Motor neuron (in vitro differentiated cells): ENCODE results near the gene CRYGD. TPM values are rescaled to one million over a fixed set of nuclear protein-coding genes. Genes with fewer than 3 reads are reported as not detected.
A peak's percentile ranks its signal among the peaks of the same experiment; 100 is the strongest.
"Not testable (repeated sequence)": the region's sequence is repeated elsewhere in the genome, so short reads cannot be mapped to it uniquely, and the experiment has no call there.

Experiments used
- ATAC-seq, 8 experiments: fragments of 200-7000 bp; cut with Tn5 transposase; replicated peaks in 6 of 8; 2 replicates each; pipeline ENCODE4 v1.8.0; 2021; ENCODE audit warnings: mild to moderate bottlenecking in 8 of 8, moderate library complexity in 8 of 8
- H3K27ac ChIP-seq, 2 donors: fragments of 250-450 bp; sonication (Bioruptor Pico); 2 replicates each; pipeline ENCODE4 v1.9.0; 2021; ENCODE audit warnings: antibody characterized with exemption in 2 of 2, mild to moderate bottlenecking in 2 of 2, moderate library complexity in 1 of 2
- H3K4me1 ChIP-seq, 2 donors: fragments of 250-450 bp; sonication (Bioruptor Pico); replicated peaks in 1 of 2; 2 replicates each; pipeline ENCODE4 v1.6.1; 2021; ENCODE audit warnings: antibody characterized with exemption in 2 of 2, mild to moderate bottlenecking in 2 of 2, moderate library complexity in 1 of 2
- H3K4me3 ChIP-seq, 5 donors: fragments of 250-450 bp; sonication (Bioruptor Pico); 2 replicates each; pipeline ENCODE4 v1.9.0; 2021; ENCODE audit warnings: antibody characterized with exemption in 5 of 5, mild to moderate bottlenecking in 5 of 5, moderate library complexity in 4 of 5
- WGBS, 10 experiments: fragments of 450-650 bp; shearing (Covaris generic); methylation state at CpG; one replicate each; pipeline ENCODE4 v1.0.0; 2022; 5-methylcytosine and 5-hydroxymethylcytosine counted together
- in situ Hi-C, 9 experiments: fragments of 400-800 bp; cut with MboI; loops; one replicate each; pipeline ENCODE4 v1.15.0; 2021; ENCODE audit warnings: low sequenced_read_pairs in 9 of 9, low pct_unique_long_range_greater_than_20kb in 2 of 9; ENCODE audit not compliant: unreplicated experiment in 9 of 9
- total RNA-seq, 8 experiments: library from RNA; unstranded; fragments of 300-600 nt; gene quantifications; 2 replicates each; pipeline versions ENCODE4 v1.2.3 to v1.2.4, GENCODE V29; 2022

Gene CRYGD
- total RNA-seq, 8 experiments from 2014 or later: 0.75 to 2.4 (median 1.0) TPM; not detected in 4

DNA sequence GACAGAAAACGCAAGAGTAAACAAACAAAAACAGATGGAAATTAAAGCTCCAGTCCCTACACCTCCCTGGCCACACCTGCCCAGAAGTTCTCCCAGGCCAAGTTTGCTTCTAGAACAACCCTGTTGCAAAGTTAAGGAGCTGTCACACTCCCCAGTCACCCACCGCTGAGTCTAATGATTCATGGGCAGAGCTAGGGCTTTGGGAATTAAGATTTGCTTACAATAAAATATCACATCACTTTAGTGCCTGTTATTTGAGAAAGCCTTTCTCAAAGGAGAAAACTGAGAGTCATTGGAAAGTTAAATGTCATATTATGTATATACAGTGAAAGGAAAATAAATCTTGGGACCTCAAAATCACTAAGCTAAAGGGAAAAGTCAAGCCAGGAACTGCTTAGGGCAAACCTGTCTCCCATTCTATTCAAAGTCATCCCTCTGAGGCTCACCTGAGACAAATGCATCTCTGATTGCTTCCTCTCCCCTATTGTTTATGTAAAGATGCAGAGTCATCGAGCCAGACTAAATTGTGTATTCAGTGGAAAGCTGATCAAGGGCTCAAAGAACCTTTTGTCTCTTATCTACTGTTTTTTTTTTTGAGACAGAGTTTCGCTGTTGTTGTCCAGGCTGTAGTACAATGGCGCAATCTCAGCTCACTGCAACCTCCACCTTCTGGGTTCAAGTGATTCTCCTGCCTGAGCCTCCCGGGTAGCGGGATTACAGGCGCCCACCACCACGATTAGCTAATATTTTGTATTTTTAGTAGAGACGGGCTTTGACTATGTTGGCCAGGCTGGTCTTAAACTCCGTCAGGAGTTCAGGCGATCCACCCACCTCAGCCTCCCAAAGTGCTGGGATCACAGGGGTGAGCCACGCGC is 18.8 kb upstream of the CRYGD start:
- Histone ChIP-seq H3K4me1 (no peaks in the 10 kb centered on the region), H3K27ac (no peak overlapping the region), H3K4me3 (no peak overlapping the region)
- no peak for ATAC-seq
- in situ Hi-C loops: no loop called here
- 13 to 100% (median 81%) methylated on average over 1 to 8 of the region's 14 CpGs for whole genome bisulfite sequencing, 10 experiments

DNA sequence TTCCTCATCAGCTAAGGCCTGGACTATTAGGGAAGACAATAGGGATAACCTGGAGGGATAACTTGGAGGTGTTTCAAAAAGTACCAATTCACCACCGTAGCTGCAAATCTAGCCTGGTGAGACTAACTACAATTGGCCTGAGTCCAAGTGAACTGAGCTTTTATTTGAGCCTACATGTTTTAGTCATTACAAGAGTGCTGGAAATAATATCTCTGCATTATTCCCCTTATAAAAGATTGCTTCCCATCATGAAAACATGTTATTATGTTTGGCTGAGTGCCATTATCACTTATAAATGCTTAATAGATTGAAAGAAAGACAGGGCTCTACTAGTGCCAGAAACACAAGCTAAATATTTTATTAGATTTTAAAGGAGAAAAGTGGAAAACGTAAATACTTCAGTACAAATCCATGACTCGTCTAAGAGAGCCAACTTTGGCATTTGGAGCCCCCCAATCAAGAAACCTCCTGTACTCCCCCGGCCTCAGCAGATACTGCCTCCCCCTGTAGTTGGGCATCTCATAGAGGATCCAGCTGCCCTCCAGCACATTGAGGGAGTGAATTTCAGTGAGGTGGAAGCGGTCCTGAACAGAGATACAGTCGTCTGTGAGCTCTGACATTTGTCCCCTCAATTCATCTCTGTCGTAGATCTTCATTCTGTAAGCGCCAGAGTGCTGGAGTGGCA is 18.1 kb upstream of the CRYGD start:
- in situ Hi-C loops: no loop called here
- Histone ChIP-seq H3K4me1 (no peaks in the 10 kb centered on the region), H3K27ac (no peak overlapping the region), H3K4me3 (no peak overlapping the region)
- WGBS, 10 experiments: 3 to 84% (median 42%) methylated on average over 1 to 6 of the region's 8 CpGs; no CpG with 5 or more reads in 2 of the 10 experiments
- ATAC-seq: peak in 1 of 8 experiments; percentile 20

DNA sequence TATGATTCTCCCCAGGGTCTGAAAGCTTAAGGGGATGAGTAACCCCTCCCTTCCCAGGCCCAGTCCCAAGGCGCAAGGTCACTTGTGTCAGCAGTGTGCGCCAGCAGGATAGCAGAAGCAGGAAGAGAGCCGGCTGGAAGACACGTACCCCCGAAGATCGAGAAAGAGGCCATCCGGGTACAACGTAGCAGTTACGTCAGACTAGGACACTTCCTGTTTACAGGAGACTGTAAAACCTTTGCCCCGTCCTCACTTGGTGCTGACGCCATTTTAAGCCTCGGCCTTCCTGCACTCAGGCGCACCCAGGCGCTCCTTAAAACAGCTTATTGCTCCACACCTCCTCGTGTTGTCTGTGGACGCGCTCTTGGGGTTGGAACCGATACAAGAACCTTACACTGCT is 15.1 kb upstream of the CRYGD start:
- in situ Hi-C loops: no loop called here
- Histone ChIP-seq H3K4me3 (no peak overlapping the region), H3K27ac (no peak overlapping the region), H3K4me1 (peaks cover 0 to 11% of the 10 kb centered on the region in 2 donors)
- no peak for ATAC-seq
- WGBS, 10 experiments: 67 to 100% (median 94%) methylated on average over 1 to 18 of the region's 18 CpGs; no CpG with 5 or more reads in 2 of the 10 experiments

DNA sequence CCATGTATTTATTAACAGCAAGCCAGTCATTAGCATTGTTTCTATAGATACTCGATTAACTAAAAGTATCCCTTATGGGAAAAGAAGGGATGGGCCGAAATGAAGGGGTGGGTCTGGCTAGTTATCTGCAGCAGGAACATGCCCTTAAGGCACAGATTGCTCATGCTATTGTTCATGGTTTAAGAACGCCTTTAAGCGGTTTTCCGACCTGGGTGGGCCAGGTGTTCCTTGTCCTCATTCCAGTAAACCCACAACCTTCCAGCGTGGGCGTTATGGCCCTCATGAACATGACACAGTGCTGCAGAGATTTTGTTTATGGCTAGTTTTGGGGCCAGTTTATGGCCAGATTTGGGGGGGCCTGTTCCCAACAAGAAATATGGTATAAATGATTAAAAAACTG is 14.0 kb upstream of the CRYGD start:
- H3K4me1 ChIP-seq: peaks cover 0 to 11% of the 10 kb centered on the region in 2 donors
- ATAC-seq, H3K27ac ChIP-seq, H3K4me3 ChIP-seq, in situ Hi-C loops: not testable (repeated sequence)
- WGBS, 10 experiments: 30 to 100% (median 91%) methylated on average over 1 to 7 of the region's 7 CpGs; no CpG with 5 or more reads in 3 of the 10 experiments

DNA sequence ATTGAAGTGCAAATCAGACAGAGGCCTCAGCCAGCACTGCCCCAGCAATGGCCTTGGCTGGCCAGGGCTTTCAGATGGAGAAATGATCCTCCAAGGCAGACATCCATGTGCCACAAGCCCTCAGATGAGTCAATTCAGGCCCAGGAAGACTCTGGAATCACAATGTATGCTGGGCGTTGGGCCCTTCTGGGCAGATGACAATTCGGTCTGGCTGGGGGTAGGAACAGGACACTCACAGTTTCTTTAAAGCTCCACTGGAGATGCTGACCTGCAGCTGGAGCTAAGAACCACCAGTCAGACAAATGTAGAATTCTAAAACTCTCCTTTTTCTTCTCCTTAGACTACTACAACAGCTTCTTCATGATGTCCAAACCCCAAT is 12.4 kb upstream of the CRYGD start:
- in situ Hi-C loops: no loop called here
- no peak overlapping the region for H3K27ac ChIP-seq

DNA sequence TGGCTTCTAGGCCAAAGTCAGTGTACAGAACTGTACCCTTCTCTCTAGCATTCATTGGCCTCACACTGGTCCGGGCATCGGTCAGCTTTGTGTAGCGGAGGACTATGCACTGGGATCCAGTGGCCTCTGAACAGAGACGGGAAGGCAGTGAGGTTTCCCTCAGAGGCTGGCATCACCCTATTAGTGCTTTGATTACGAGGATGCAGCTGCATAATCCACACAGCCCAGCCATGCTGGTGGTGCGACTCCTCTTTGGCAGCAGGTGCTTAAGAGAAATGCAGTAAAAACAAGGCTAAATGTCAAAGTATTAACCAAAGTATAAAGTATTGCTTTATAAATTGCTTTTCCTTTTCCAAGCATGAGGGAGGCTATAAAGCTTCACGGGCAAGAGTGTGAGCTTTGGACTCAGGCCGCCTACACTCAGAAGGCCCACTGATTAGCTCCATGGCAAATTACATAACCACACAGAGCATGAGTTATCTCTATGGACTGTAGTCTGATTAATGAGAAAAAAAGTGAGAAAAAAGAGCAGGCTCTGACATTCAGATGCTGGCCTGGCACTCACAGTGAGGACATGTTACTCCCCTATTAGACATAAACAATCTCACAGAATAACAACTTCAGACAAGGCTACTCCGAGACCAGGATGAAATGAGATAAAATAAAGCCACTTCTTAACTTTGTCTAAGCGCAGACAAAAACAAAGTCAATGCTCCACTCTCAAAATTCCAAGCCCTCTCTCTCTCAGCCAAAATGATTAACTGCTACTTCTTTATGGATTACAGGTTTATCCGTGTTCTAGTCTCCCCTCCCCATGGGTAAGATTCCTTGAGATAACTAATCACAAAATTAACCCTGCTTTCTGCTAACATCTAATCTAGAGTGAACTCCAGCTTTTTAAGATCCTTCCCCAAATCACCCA is 11.7 kb upstream of the CRYGD start:
- Histone ChIP-seq H3K4me3 (no peak overlapping the region), H3K27ac (no peak overlapping the region), H3K4me1 (peaks cover 0 to 11% of the 10 kb centered on the region in 2 donors)
- peak in 5 of 8 experiments; percentile 58 to 91 (median 84) for ATAC-seq
- in situ Hi-C loops: no loop called here
- 53 to 100% (median 88%) methylated on average over 1 to 10 of the region's 11 CpGs; no CpG with 5 or more reads in 1 of the 10 experiments for WGBS, 10 experiments

More for the DNA sequence above, 12.4 kb upstream of the CRYGD start:
- Histone ChIP-seq H3K4me3 (no peak overlapping the region), H3K4me1 (peaks cover 0 to 11% of the 10 kb centered on the region in 2 donors)
- no peak for ATAC-seq
- 14 to 100% (median 68%) methylated on average over 1 to 2 of the region's 2 CpGs; no CpG with 5 or more reads in 3 of the 10 experiments for WGBS, 10 experiments

DNA sequence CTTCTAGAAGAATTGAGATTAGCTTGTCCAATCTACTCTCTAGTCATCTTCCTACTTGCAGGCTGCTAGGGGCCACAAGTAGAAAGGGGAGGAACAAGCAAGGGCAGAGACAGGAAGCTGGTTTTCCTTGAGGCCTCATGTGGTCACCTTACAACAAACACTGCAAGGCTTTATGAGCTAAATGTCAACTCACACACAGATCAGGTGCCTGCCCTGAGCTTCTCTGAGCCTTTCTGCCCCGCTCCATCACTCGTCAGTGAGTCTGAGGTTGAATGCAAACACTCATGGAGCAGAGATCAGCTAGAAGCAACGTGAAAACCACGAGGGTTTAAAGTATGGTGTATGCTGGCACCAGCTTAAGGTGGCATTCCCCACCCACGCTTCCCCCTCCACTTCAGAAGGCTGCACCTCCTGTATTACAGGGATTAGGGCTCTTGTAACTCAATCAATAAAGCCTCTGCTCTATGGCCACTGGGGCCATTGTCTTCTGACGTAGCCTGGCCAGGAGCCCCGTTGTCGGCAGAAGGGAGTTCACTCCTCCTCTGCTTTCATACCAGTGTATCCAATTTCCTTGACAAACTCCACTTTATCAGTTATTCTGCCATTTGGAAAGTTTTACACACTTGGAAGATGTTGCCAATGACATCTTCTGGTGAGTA is 10.7 kb upstream of the CRYGD start:
- WGBS, 10 experiments: 14 to 92% (median 55%) methylated on average over 2 to 5 of the region's 8 CpGs; no CpG with 5 or more reads in 2 of the 10 experiments
- H3K4me3 ChIP-seq: no peak overlapping the region
- H3K4me1 ChIP-seq: peaks cover 3 to 11% of the 10 kb centered on the region in 2 donors
- no peak overlapping the region for H3K27ac ChIP-seq
- in situ Hi-C loops: no loop called here
- no peak for ATAC-seq

DNA sequence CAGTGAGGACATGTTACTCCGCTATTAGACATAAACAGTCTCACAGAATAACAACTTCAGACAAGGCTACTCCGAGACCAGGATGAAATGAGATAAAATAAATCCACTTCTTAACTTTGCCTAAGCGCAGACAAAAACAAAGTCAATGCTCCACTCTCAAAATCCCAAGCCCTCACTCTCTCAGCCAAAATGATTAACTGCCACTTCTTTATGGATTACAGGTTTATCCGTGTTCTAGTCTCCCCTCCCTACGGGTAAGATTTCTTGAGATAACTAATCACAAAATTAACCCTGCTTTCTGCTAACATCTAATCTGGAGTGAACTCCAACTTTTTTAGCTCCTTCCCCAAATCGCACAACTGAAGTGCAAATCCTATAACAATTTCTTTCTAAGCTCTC is 6.4 kb upstream of the CRYGD start:
- peaks cover under 1 to 13% of the 10 kb centered on the region in 2 donors for H3K4me1 ChIP-seq
- WGBS, 10 experiments: 43 to 100% (median 80%) methylated on average over 1 to 6 of the region's 6 CpGs; no CpG with 5 or more reads in 3 of the 10 experiments
- H3K27ac ChIP-seq: no peak overlapping the region
- in situ Hi-C loops: no loop called here
- H3K4me3 ChIP-seq: no peak overlapping the region
- ATAC-seq: no peak

DNA sequence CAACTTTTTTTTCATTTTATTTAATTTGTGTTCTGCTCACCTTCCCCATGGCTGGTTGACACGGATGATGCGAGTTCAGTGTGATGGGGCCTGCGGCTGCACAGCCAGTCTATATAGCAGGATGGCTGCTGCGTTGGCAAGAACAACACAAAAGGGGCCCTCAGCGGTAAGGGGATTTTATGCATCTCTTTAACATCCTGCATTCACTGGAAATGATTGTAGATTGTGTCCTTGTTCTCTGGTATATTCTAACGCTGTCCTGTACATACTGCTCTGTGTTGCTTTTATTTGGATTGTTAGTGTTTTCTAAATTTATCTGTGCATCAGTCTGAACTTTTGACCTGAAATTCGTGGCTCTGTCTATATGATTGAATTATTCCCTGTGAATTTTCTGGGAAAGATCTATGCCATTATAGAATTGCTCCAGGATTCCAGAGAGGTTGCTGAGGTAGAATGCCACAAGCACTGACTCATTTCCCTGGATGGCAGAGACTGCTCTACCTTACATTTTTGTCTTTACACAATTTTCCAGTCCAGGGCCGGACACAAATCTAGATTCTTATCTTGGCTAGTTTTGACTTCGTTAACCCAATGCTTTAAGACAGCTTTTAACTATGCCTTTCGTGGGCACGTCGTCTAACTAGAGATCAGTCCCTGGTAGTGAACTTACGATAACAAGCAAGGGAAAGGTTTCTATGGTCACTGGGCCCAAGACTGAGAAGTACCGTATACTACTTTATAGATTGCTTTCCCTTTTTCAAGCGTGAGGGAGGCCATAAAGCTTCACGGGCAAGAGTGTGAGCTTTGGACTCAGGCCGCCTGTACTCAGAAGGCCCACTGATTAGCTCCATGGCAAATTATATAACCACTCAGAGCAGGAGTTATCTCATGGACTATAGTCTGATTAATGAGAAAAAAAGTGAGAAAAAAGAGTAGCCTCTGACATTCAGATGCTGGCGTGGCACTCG is 5.7 kb upstream of the CRYGD start, which contains the start of gene CRYGC:
Gene CRYGC, minus strand, starts transcription at position 85 of the 968 bp plus-strand sequence. Its CDS starts 36 bp downstream, at position 49.
- H3K27ac ChIP-seq: no peak within 1 kb of the TSS
- peaks cover 0 to 13% of the 10 kb centered on the region in 2 donors for H3K4me1 ChIP-seq
- H3K4me3 ChIP-seq: no peak within 1 kb of the TSS
- WGBS, 10 experiments: 50 to 88% (median 69%) methylated on average over 2 to 18 of the region's 19 CpGs
- ATAC-seq: peak in 5 of 8 experiments; percentile 42 to 72 (median 58)
- in situ Hi-C loops: no loop called here

DNA sequence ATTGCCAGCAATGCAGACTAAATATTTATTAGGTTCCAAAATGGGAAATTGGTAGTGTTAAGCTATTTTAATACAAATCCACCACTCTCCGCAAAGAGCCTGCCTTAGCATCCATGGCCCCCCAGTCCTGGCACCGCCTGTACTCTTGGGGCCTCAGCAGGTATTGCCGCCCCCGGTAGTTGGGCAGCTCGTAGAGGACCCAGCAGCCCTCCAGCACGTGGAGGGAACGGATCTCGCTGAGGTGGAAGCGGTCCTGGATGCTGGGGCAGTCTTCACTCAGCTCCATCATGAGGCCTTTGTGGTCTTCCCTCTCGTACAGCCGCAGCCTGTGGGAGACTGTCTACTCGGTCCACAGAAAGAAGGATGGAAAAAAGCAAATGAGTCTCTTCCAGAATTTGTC is 3.8 kb upstream of the CRYGD start:
- ATAC-seq: no peak
- Histone ChIP-seq H3K4me3 (no peak overlapping the region), H3K27ac (no peak overlapping the region), H3K4me1 (peaks cover 0 to 13% of the 10 kb centered on the region in 2 donors)
- 58 to 100% (median 96%) methylated on average over 1 to 10 of the region's 12 CpGs; no CpG with 5 or more reads in 2 of the 10 experiments for WGBS, 10 experiments
- in situ Hi-C loops: no loop called here

DNA sequence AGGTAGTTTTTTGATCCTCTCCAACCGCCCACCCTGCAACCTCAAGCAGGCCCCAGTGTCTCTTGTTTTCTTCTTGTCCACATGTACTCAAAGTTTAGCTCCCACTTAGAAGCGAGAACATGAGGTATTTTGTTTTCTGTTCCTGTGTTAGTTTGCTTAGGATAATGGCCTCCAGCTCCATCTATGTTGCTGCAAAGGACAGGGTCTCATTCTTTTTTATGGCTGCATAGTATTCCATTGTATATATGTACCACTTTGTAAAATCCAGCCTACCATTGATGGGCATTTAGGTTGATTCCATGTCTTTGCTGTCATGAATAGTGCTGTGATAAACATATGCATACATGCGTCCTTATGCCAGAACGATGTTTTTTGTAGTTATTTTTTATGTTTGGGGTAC is 2.8 kb upstream of the CRYGD start:
- no peak overlapping the region for H3K27ac ChIP-seq
- in situ Hi-C loops: no loop called here
- H3K4me3 ChIP-seq: no peak overlapping the region
- WGBS, 10 experiments: 61 to 100% (median 93%) methylated on average over 2 to 4 of the region's 4 CpGs; no CpG with 5 or more reads in 1 of the 10 experiments
- H3K4me1 ChIP-seq: peaks cover 0 to 13% of the 10 kb centered on the region in 2 donors
- ATAC-seq: no peak
